ENCODE results near the gene FCER1G.

Gene FCER1G

GRCh38 chr1:161215076-161215475 lies at the start of gene FCER1G:
Gene FCER1G, plus strand, starts transcription at chr1:161215295. Its CDS starts 27 bp downstream, at chr1:161215322.
- DNase-seq, result no peak

DNA sequence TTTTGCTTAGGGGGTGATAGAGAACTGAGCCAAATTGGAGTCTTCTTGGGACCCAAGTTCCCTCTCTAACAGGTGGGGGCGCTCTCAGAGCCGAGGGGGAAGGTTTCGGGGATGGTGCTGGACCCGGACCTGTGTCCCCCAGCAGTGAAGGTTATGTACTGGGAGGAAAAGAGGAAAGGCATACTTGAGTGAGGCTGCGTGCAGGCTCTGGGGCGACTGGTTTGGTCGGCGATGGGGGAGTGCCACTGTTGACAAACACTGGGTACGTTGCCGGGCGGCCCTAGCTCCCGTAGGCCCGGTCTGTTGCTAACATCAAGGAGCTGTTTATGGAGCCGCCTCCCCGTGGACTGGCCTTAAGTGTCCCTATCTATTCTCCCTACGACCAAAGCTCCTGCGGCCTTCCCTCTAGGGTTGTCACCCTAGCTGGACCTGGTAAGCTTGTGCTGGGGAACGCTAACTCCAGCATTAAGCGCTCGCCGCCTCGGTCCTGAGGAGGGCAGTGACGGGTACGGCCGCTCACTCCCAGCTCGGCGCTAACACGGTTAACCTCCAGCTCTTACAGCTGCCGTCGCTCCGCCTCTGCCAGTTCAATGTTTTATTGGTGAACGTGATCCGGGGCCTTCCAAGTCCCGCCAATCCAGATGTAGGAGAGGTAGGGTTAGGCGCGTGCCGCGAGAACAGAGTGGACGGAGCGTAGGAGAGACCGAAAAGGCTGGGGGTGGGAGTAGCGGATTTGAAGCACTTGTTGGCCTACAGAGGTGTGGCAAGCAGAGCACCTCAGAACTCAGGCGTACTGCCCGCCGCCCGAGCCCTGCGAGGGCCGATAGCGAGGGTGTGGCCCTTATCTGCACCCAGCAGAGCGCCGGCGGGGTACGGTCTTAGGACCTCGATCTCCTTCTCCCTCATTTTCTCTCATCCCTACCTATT lies 49.1 kb upstream of the FCER1G start, which contains the start of gene PPOX:
Gene PPOX, plus strand, starts transcription at position 685 of the 927 bp plus-strand sequence. CDS start 422 bp downstream, outside the sequence.
- DNase-seq, result peak; percentile 79

DNA sequence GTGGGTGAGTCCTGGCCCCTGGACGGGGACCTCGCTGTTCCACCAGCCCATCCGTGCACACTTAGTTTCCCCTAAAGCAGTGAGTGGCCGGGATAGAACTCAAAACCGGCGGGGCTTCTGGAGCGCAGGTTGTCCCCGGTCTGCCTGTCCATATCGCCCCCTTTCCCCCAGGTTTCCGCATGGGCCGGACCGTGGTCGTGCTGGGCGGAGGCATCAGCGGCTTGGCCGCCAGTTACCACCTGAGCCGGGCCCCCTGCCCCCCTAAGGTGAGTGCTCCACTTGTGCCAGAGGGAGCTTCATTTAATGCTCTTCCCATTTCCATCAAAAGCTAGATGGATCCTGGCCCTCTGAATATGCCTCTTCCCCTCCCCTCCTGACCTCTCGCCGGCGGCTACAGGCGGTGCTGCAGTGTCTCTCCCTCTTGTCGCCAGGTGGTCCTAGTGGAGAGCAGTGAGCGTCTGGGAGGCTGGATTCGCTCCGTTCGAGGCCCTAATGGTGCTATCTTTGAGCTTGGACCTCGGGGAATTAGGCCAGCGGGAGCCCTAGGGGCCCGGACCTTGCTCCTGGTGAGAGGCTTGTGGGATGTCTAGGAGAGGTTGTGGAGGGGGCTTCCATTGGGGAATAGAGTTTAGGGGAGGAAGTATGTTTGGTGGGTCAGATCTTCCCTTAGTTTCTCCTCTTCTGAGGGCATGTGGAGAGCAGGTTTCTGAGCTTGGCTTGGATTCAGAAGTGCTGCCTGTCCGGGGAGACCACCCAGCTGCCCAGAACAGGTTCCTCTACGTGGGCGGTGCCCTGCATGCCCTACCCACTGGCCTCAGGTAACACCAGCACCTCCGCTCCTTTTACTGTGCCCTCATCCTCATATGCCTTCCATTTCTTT lies 48.2 kb upstream of the FCER1G start:
- DNase-seq, result no peak

GRCh38 chr1:161168906-161169305 lies 46.2 kb upstream of the FCER1G start:
- no peak for DNase-seq

GRCh38 chr1:161171191-161171590 lies 43.9 kb upstream of the FCER1G start:
- DNase-seq, result no peak

GRCh38 chr1:161171696-161172095 lies 43.4 kb upstream of the FCER1G start:
- DNase-seq, result no peak

DNA sequence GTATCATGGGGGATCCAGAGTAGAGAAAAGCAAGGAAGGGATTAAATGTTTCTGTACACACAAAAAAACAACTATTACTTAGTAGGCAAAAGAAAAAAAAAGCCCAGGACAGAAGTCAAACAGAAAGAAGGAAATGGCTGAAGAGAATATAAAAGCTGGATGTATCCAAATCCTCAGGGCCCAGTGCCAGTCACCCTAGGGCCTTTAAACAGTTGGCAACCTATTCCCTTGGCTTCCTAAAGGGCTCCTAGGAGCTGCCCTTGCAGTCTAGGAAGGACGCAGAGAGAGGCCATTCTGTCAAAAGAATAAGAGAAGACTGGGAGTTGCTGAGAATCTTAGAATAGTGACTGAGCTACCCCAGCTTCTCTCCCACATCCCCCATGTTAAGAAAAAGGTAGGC lies 42.7 kb upstream of the FCER1G start:
- no peak for DNase-seq

- no peak for DNase-seq
These were observed 42.2 kb upstream of the FCER1G start for GRCh38 chr1:161172776-161173376.

DNA sequence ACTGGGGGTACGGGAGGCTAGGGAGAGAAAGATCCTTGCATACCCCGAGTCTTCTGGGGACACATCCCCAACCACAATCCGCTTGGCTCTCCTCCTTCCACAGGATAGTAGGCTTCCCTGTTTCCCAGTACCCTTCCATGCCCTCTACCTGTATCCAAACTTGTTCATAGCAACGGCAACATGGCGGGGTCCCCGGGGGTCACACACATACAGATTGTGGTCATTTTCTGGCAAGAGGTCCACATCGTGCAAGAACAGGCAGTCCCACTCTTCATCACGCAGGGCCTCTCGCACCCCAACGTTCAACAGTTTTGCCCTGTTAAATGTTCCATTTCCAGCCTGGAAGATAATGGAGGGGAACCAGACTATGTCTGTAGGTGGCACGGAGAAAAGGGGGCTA lies 41.4 kb upstream of the FCER1G start:
- DNase-seq, result no peak

- no peak for DNase-seq
These were observed 40.2 kb upstream of the FCER1G start for GRCh38 chr1:161174911-161175310.

GRCh38 chr1:161175771-161176453 lies 39.2 kb upstream of the FCER1G start:
- DNase-seq, result no peak

GRCh38 chr1:161176468-161177111 lies 38.5 kb upstream of the FCER1G start:
- DNase-seq, result no peak

DNA sequence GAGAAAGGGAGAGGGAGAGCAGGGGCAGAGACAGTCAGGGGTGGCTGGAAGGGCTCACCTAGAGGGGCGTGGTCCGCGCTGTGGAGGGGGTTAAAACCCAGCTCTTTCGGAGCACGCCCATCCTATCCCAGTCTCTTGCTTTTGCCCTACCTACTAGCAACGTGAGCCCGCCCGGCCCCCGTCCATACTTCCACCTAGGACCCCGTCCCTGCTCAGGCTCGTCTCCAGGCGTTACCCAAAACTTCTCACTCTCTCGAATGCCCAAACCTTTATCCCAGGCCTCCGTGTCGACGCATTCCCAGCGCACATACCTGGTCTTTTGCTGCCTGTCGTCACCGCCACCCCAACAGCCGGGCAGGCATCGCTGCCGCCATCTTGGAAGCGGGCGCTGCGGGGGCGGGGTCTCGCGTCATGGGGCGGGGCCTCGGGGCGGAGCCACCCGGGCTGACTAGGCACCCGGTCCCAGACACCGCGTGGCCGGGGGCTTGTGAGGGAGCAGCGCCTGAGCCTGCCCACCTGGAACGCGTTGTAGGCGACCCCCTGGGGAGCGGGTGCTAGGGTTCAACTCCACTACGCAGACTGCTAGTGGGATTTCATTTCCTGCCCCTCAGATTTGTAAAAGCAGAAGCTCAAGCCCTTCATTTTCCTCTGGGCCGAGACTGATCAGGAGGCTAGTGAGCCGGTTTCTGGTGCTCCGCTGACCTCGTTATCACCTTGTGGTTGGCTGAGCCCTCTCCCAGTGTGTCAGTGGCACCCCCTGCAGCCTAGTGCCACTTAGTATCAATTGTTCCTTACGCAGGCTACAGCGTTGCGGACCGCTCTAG lies 37.8 kb upstream of the FCER1G start, which contains the start of gene B4GALT3:
Gene B4GALT3, minus strand, starts transcription at position 396 of the 824 bp plus-strand sequence. CDS start 1,447 bp downstream, outside the sequence.
- peak; percentile 93 for DNase-seq

GRCh38 chr1:161177936-161178244 lies 37.2 kb upstream of the FCER1G start:
- DNase-seq, result no peak

- DNase-seq, result no peak
These were observed 35.4 kb upstream of the FCER1G start for GRCh38 chr1:161179698-161180097.

DNA sequence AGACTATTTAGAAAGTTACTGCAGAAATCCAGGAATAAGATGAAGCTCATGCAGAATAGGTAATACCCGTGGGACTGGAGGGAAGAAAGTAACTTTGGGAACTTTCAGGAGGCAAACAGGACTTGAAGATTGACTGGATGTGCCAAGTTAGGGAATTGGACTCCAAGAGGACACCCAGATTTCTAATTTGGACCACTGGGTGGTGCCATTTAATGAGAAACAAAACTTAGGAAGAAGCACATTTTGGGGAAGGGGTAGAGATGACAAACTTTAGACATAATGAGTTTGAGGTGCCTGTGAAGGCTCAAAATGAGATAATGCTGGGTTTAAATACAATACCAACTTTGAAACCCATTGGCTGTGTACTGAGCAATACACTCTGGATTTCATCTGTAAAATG lies 34.5 kb upstream of the FCER1G start:
- DNase-seq, result no peak

- DNase-seq, result no peak
These were observed 32.9 kb upstream of the FCER1G start for GRCh38 chr1:161182214-161182613.

DNA sequence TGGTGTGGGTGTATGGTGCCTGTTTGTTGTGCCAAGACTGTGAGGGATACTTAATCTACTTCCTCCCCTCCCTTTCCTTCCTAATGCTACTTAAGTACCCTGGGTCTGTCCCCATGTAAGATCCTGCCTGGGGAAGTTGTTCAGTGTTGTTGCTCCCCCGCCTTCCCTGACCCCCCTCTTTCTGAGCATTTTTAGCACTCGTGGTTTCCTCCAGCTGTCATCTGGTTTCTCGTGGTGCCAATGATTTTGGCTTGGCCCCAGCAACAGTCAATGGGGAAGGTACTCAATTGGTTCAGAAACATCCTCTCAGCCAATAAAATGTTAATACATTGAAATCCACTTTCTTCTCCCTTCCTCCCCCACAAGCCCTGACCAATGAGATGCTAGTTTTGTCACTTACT lies 29.8 kb upstream of the FCER1G start:
- DNase-seq, result no peak

DNA sequence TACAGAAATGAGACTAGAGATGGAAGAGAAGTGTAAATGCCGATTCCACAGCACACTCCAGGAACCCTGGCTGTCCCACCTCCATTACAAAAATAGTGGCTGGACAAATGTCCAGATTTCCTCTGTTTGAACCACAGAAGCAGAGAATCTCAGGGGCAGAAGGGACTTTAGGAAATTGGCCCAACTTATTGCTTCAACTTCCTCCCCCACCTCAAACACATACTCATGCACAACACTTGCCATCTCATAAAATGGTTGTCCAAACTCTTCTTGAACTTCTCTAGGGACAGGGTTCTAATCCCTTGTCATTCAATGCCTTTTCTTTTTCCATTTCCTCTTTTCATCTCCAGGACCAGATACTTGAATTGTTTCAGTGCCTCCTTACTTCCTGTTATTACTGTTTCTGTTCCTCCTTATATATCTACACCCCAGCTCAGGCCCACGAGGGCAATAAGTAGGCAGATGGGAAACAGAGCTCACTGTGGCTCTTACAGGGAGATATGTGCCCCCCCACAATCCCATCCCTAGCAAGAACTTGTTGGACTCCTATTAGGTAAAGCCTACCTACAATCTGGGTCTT lies 29.3 kb upstream of the FCER1G start:
- no peak for DNase-seq

GRCh38 chr1:161187311-161187710 lies 27.8 kb upstream of the FCER1G start:
- DNase-seq, result no peak

GRCh38 chr1:161188381-161188780 lies 26.7 kb upstream of the FCER1G start:
- DNase-seq, result no peak

Data from 8988T (cell line).